Keratinocyte (primary cell): ENCODE results near the gene HRAS. TPM values are rescaled to one million over a fixed set of nuclear protein-coding genes. Genes with fewer than 3 reads are reported as not detected.

Experiments
- DNase-seq: peaks from one replicate; pipeline ENCODE4 v3.0.0-alpha.2; 2011; ENCODE audit warnings: low read depth, missing footprints, low spot score
- FAIRE-seq: peaks from 2 replicates; lab custom pipeline; 2011; peaks lifted over from hg19 to GRCh38; lab: Jason Lieb, UNC
- H2AFZ ChIP-seq: 2 replicates; pipeline ENCODE4 v1.6.0; 2012; ENCODE audit warnings: low read length, control low read depth, inconsistent platforms; ENCODE audit not compliant: control insufficient read depth
- H3K27ac ChIP-seq: 2 replicates; pipeline ENCODE4 v1.5.1; 2011; ENCODE audit warnings: low read length; ENCODE audit not compliant: control insufficient read depth, insufficient read depth
- H3K27me3 ChIP-seq: 3 replicates; pipeline ENCODE4 v1.6.0; 2011; ENCODE audit warnings: low read length; ENCODE audit not compliant: control insufficient read depth, insufficient read depth; ENCODE audit errors: extremely low read depth
- H3K36me3 ChIP-seq, 2 experiments: 2 replicates in 1 of 2; 3 replicates in 1 of 2; pipeline ENCODE4 v1.5.1; 2011; ENCODE audit warnings: low read length in 2 of 2, mild to moderate bottlenecking in 1 of 2; ENCODE audit not compliant: control insufficient read depth in 2 of 2, insufficient read depth in 2 of 2; ENCODE audit errors: extremely low read depth in 1 of 2
- H3K4me1 ChIP-seq: 3 replicates; pipeline ENCODE4 v1.5.1; 2011; ENCODE audit warnings: low read length; ENCODE audit not compliant: control insufficient read depth, insufficient read depth; ENCODE audit errors: extremely low read depth
- H3K4me2 ChIP-seq: 3 replicates; pipeline ENCODE4 v1.6.0; 2011; ENCODE audit warnings: low read depth, low read length; ENCODE audit not compliant: control insufficient read depth, insufficient read depth; ENCODE audit errors: extremely low read depth
- H3K4me3 ChIP-seq, 3 experiments: fragments of 200-600 bp in 1 of 3; sonication (generic) in 1 of 3; 2 replicates in 2 of 3; 3 replicates in 1 of 3; pipeline ENCODE4 v1.5.1; 2011 to 2016; ENCODE audit warnings: low read length in 3 of 3, mild to moderate bottlenecking in 3 of 3, control low read depth in 2 of 3, inconsistent platforms in 1 of 3, low read depth in 1 of 3, mixed read lengths in 1 of 3, mixed run types in 1 of 3, moderate library complexity in 1 of 3; ENCODE audit not compliant: control insufficient read depth in 2 of 3, insufficient read depth in 2 of 3; ENCODE audit errors: extremely low read depth in 1 of 3
- H3K79me2 ChIP-seq: 2 replicates; pipeline ENCODE4 v1.6.0; 2012; ENCODE audit warnings: low read length; ENCODE audit not compliant: control insufficient read depth, insufficient read depth
- H3K9ac ChIP-seq: 3 replicates; pipeline ENCODE4 v1.6.0; 2011; ENCODE audit warnings: low read length; ENCODE audit not compliant: control insufficient read depth, insufficient read depth; ENCODE audit errors: extremely low read depth
- H3K9me1 ChIP-seq: 3 replicates; pipeline ENCODE4 v1.6.0; 2011; ENCODE audit warnings: low read length; ENCODE audit not compliant: control insufficient read depth, insufficient read depth; ENCODE audit errors: extremely low read depth
- H3K9me3 ChIP-seq: 2 replicates; pipeline ENCODE4 v1.5.1; 2012; ENCODE audit warnings: low read depth, low read length; ENCODE audit not compliant: control insufficient read depth
- H4K20me1 ChIP-seq: 3 replicates; pipeline ENCODE4 v1.6.0; 2011; ENCODE audit warnings: low read length; ENCODE audit not compliant: control insufficient read depth, insufficient read depth; ENCODE audit errors: extremely low read depth
- EZH2 ChIP-seq: IDR thresholded peaks from one replicate; pipeline ENCODE4 v1.6.1; 2012; ENCODE audit warnings: inconsistent platforms, mild to moderate bottlenecking, low read length, moderate library complexity
- dilution Hi-C: fragments of 300-500 bp; cut with MboI; formaldehyde crosslinking; loops from one replicate; pipeline ENCODE4 v1.7.0; 2020; ENCODE audit warnings: low sequenced_read_pairs; ENCODE audit not compliant: extremely low pct_ligation_motif_present
- polyA plus RNA-seq, 5 experiments: library from polyadenylated mRNA; depleted of rRNA in 3 of 5; stranded (reverse) in 3 of 5; stranded (forward) in 1 of 5; unstranded in 1 of 5; fragments of >200 nt; gene quantifications; 1 replicate in 1 of 5; 2 replicates in 3 of 5; 3 replicates in 1 of 5; pipeline versions ENCODE4 v1.2.1 to v1.2.3, GENCODE V29; 2011 to 2012; ENCODE audit warnings: missing spikeins in 2 of 5, low read depth in 1 of 5, low replicate concordance in 1 of 5
- TF ChIP-seq, protein P1 (sequence below), 3 experiments: IDR thresholded peaks in 1 of 3; conservative IDR thresholded peaks in 1 of 3; optimal IDR thresholded peaks in 1 of 3; 2 replicates in 2 of 3; 3 replicates in 1 of 3; pipeline versions ENCODE3 to v1.5.1; 2011; ENCODE audit warnings: low read length in 3 of 3, mild to moderate bottlenecking in 3 of 3, moderate library complexity in 2 of 3, control low read depth in 1 of 3, inconsistent platforms in 1 of 3; ENCODE audit not compliant: insufficient read depth in 2 of 3; ENCODE audit errors: extremely low read depth in 1 of 3

HRAS gene
- polyA plus RNA-seq, 1 donor (not counting 4 experiments of a cell fraction or from before 2014, with no cell fraction given): 112 TPM

DNA sequence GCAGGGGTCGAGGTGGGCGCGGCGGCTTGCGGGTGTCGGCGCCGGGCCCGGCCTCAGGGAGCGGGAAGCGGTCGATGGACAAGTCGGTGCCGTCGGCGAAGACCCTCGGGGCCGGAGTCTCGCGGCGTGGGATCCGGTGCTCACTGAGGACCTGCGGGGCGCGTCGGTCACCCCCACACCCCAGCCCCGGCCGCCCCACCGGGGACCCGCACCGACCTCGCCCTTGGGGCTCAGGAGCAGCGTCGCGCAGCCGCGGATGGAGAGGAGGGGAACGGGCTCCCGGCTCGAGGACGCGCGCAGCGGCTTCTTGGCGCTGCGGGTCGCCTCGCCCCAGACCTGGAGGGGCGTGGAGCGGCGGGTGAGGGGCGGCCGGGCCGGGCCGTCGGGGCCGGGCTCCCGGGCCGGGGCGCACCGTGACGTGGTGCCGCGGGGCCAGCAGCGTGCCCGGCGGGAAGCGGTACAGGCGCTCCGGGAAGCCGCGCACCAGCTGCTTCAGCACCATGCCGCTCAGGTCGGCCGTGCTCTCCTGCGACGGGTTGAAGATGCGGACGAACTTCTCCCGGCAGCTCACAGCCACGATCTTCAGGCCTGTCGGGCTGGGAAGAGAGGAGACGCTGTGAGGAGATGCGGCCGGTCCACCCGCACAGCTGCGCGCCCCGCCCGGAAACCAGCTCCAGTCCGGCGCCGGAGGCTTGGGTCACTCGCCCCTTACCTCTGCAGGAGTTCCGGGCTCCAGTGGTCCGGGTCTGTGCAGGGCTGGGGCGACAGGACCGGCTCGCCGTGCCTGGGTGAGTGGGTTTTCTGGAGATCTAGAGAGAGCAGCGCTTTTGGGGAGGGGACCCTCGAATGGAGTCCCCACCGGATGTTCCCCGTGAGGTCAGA, 20.6 kb upstream of the HRAS start:
- FAIRE-seq (no peak), DNase-seq (no peak)
- H3K36me3 ChIP-seq: no peaks in the 10 kb centered on the region
- no peak overlapping the region for H3K9ac ChIP-seq
- H3K27ac ChIP-seq: no peak overlapping the region
- peaks cover 31% of the 10 kb centered on the region for H3K27me3 ChIP-seq
- no peaks in the 10 kb centered on the region for H3K9me3 ChIP-seq
- dilution Hi-C loops: no loop called here
- no peaks in the 10 kb centered on the region for H4K20me1 ChIP-seq
- TF ChIP-seq, protein P1, sequence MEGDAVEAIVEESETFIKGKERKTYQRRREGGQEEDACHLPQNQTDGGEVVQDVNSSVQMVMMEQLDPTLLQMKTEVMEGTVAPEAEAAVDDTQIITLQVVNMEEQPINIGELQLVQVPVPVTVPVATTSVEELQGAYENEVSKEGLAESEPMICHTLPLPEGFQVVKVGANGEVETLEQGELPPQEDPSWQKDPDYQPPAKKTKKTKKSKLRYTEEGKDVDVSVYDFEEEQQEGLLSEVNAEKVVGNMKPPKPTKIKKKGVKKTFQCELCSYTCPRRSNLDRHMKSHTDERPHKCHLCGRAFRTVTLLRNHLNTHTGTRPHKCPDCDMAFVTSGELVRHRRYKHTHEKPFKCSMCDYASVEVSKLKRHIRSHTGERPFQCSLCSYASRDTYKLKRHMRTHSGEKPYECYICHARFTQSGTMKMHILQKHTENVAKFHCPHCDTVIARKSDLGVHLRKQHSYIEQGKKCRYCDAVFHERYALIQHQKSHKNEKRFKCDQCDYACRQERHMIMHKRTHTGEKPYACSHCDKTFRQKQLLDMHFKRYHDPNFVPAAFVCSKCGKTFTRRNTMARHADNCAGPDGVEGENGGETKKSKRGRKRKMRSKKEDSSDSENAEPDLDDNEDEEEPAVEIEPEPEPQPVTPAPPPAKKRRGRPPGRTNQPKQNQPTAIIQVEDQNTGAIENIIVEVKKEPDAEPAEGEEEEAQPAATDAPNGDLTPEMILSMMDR (optimal IDR thresholded peaks at IDR 0.05 in 1 of 3, IDR thresholded peaks at IDR 0.05 in 1 of 3, conservative IDR thresholded peaks at IDR 0.05 in 1 of 3; ENCODE audit: extremely low read depth in 1 of 3, insufficient read depth in 2 of 3, low read length in 3 of 3): no peak
- TF ChIP-seq EZH2: peak; percentile 88
- H3K4me3 ChIP-seq: no peak overlapping the region
- no peak overlapping the region for H3K4me2 ChIP-seq
- H3K79me2 ChIP-seq: no peaks in the 10 kb centered on the region
- no peaks in the 10 kb centered on the region for H3K9me1 ChIP-seq
- no peak overlapping the region for H2AFZ ChIP-seq
- H3K4me1 ChIP-seq: peaks cover 8% of the 10 kb centered on the region

DNA sequence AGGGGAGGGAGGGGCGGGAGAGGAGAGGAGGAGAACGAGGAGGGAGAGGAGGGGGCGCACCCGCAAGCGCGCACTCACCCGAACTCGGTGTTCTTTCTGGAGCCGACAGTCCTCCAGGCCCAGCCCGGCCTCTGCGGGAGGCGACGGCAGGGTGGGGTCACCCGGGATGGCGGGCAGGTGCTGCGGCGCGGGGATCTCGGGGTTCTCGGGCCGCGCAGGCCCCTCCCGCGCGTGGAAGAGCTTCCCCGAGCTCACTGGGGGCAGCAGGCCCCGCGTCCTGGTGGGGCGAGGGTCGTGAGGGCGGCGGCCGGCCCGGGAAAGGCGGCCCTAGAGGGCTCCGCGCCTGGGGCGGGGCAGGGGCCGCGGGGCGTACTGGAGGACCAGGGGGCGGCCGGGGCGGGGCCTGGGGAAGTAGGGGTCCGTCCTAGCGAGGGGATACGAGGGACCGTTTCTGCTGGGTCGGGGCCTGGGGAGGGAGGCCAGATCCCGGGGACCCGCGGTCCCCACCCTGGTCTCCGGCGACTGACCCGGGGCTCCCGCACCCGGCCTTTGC, 19.9 kb upstream of the HRAS start:
- H3K9ac ChIP-seq: no peak overlapping the region
- H3K27ac ChIP-seq: no peak overlapping the region
- no peaks in the 10 kb centered on the region for H3K36me3 ChIP-seq
- H3K79me2 ChIP-seq: no peaks in the 10 kb centered on the region
- no peaks in the 10 kb centered on the region for H3K9me3 ChIP-seq
- no peak for FAIRE-seq
- no peaks in the 10 kb centered on the region for H4K20me1 ChIP-seq
- peak overlapping the region in 1 of 3 experiments; percentile 16 for H3K4me3 ChIP-seq
- H3K9me1 ChIP-seq: no peaks in the 10 kb centered on the region
- peaks cover 31% of the 10 kb centered on the region for H3K27me3 ChIP-seq
- dilution Hi-C loops: no loop called here
- TF ChIP-seq, protein P1 (optimal IDR thresholded peaks at IDR 0.05 in 1 of 3, IDR thresholded peaks at IDR 0.05 in 1 of 3, conservative IDR thresholded peaks at IDR 0.05 in 1 of 3; ENCODE audit: extremely low read depth in 1 of 3, insufficient read depth in 2 of 3, low read length in 3 of 3): peak in 1 of 3 experiments; percentile 3
- no peak for TF ChIP-seq EZH2
- DNase-seq: no peak
- no peak overlapping the region for H2AFZ ChIP-seq
- H3K4me1 ChIP-seq: peaks cover 8% of the 10 kb centered on the region
- H3K4me2 ChIP-seq: peak overlapping the region; percentile 45
